Measurements from ENCODE around the gene ANGPTL7.
"Not testable (repeated sequence)": the region's sequence is repeated elsewhere in the genome, so short reads cannot be mapped to it uniquely, and the experiment has no call there.

ANGPTL7 gene, protein sequence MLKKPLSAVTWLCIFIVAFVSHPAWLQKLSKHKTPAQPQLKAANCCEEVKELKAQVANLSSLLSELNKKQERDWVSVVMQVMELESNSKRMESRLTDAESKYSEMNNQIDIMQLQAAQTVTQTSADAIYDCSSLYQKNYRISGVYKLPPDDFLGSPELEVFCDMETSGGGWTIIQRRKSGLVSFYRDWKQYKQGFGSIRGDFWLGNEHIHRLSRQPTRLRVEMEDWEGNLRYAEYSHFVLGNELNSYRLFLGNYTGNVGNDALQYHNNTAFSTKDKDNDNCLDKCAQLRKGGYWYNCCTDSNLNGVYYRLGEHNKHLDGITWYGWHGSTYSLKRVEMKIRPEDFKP
- total RNA-seq: 0 reads per million in 2 donors

DNA sequence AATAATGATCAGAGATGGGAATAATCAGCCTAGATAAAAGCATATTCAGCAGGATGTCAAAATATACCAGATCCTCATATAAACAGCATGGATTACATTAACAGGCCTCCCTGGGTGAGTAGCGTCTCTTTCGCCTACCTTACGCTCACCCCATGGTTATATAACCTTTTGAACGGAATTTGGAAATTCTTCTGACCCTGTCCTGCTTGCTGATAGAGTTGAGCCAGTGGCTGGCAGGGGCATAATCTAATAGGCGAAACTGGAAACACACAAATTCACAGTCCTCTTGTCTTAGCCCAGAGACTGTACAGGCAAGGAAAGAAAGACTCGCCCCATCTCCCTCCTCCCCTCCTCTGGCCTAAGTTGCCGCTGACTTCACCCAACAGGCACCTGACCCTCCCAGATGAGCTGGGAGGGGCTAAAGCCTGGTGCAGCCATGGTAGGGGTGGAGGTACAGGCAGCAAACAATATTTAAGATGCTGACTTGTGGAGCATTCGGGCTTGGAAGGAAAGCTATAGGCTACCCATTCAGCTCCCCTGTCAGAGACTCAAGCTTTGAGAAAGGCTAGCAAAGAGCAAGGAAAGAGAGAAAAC, at the start of gene ANGPTL7:
Gene ANGPTL7, plus strand, starts transcription at position 498 of the 594 bp plus-strand sequence. CDS start 225 bp downstream, outside the sequence.
- no peak for DNase-seq

DNA sequence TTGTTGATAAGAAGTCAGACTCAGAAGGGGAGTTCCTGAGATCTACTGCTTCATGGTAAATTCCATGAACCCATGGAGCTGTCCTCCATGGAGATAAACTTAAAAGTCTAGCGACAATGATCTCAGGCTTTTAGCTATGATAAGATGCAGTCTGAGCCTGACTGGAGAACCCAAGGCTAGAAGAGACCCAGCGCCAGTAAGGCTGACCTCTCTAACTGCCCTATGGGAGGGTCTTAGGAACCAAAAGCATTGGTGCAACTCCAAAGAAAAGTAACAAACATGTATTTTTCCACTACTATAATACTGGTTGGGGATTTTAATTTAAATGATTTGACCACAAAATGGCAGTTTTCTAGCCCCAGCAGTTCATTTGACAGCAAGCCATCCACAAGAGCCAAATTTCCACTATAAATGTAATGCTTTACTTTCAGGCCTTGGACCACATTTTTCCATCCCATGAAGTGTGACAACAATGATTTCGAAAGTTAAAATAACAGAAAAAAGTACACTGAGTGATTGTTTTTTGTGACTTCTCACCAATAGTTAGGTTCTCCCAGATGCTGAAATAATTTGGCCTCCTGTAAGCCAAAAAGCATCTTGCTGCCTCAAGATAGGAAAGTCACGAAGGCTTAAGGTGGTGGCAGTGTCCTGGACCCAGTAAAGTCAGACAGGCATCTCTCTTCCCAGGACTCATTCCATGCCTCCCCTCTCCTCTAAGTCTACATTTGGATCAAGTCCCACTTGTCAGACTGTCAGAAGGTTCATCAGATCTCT, 46.4 kb upstream of the ANGPTL7 start:
- DNase-seq: no peak

DNA sequence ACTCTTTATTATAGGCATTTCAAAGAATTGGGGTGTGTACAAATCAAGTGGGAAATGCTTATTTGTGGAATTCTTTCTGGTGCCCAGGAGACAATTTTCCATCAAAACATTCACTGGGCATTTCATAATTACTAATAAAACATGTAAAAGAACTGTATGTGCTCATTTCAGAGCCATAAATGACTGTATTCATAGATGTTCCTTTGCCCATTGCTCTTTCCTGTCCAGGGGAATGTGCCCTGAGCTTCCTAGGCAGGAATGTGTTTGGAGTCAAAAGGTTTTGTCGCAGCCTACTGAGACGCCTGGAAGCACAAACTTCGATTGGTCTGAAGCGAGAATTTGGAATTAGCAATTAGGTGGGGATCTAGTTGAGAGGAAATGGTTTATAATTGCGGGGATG, 45.8 kb upstream of the ANGPTL7 start:
- no peak for DNase-seq

DNA sequence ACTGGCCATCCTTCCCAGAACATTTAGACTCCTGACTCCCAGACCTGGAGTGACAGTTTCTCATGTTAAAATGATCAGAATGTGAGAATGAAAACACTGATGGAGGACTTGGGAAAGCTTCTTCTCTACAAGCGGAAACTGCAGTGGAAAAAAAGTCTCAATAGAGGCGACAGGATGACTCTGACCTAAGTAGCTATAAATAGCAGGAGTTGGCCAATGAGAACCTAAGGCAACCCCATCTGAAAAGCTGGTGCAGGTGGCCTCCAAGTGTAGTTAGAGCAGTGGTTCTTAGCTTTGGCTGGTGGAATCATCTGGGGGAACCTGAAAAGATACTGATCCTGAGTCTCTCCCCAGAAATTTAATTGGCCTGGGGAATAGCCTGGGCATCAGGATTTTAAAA, 45.2 kb upstream of the ANGPTL7 start:
- DNase-seq: no peak

DNA sequence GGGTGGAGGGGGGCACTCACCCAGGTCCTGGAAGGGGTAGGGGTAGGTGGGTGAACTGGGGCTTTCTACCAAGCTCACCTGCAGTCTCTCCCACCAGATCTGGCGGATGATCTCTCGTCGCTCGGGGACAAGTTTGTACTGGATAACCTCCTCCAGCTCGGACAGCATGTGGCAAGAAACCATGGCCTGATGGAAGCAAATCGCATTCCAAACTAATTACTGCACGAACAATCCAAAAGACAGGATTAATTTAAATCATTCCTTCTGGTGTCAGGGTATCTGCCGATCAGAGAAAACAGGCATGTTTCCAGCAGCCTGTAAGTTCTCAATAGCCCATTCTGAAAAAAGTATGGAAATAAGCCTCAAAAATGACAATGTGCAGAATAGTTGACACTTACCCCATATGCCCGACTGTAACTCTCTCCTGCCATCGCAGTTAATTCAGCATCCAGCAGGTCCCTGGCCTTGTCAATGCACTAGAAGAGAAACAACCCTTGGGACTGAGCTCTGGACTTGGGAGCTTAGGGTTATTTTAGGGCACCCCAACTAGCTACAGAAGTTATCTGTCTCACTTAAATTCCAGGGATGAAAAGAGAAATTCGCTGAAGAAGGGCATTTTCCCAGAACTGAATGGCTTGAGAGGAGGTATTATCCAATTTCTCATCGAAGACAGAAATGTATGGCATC, 44.4 kb upstream of the ANGPTL7 start:
- no peak for DNase-seq

DNA sequence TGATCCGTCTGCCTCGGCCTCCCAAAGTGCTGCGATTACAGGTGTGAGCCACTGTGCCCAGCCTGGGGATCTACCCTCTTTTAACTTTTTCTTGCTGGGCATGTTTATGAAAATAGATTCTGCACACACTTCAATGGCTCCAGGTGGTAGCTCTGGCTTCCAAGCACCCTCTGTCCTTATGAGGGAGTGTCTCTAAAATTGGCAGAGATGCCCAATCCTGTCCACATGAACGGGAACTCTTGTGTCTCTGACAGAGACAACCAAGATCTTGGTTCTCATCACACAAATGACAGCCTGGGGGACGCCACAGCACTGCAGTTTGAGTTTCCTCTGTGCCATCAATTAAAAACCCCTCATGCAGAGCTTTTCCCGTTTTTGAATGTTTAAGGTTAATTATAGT, 43.4 kb upstream of the ANGPTL7 start:
- no peak for DNase-seq

DNA sequence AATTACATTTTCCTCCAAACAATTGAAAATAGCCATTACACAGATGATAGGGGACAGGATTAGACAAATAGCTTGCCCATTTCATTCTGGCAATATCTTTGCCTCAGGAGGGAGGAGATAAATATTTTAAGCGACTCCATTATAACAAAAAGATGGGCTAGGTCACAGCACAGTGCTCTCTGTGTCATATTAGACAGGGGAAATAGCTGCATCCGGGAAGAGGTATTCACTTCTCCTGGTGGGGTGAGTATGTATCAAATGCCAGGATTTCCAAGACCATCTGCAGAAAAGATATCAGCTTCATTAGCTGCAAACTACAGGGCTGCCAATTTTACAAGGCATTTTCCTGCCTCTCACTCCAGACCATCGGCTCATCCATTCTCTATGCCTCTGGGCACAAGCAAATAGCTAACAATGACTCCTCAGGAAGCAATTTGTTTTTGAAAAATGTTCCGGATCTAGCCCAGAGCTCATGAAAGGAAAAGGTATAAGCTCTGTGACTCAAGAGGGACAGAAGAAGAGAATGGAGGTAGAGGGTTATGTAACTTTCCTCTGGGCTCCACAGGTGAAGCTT, 41.9 kb upstream of the ANGPTL7 start:
- DNase-seq: no peak

DNA sequence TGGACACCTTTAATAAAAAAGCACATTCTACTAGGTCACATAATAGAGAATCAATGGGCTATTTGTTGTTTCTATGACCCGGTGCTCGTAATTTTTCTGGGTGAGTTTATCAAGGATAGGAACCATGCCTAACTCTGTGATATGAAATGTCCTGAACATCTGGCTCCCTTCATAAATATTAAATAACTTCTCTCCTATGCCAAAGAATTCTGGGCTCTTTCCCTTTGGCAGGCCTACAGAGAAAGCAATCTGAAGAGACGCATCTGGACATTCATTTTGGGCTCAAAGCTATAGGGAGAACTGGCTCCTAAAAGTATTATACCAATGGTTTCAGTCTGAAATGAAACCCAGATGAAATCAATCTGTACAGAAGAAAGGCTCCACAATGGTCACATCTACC, 38.8 kb upstream of the ANGPTL7 start:
- no peak for DNase-seq

DNA sequence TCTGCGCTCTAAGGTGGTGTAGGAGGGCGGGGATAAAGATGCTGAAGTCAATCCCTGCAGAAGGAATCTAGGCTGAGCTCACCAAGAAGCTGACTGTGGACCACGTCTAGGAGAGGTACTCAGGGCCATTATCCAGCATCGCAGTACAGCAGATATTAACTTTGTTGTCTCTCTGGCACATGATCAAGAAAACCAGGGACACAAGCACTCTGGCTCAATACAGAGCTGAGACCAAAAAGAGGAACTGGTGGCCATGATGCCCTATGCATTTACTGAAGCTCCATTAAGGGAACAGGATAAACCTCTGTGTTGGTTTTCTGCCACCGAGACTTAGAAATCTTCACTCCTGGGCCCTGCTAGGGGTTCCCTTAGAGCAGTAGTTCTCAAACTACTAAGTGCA, 38.0 kb upstream of the ANGPTL7 start:
- DNase-seq: no peak

DNA sequence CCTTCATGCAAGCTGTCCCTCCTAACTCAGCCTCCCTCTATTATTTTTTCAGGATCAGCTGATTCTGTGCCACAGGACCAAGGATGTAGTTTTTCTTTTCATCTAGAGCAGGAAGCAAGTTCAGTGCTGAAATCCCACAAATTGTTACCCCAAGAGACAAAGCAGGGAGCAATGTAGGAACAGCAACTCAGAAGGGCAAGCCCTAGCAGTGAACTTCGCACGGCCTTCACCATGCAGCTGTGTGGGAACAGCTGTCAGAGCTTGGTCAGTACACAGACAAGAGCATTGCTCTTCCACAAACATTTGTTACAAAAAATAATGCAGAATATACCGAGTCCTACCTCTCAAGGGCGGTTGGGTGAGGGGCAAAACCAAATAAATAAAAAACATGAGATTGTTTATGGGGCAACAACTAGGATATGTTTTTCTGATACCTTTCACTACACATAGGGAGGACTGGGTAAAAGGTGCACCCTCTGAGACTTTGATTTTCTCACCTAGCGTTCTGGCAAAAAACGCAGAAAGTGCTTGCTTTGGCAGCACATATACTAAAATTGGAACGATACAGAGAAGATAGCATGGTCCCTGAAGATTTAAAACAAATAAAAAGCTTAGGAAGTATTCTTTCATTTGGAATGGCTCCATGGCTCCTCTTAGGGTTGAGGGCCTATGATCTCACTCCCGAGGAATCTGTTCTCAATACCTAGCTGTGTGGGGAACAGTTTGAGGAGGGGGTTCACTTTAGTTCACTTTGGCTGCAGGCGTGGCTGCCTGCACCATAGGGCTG, 37.1 kb upstream of the ANGPTL7 start:
- DNase-seq: no peak

DNA sequence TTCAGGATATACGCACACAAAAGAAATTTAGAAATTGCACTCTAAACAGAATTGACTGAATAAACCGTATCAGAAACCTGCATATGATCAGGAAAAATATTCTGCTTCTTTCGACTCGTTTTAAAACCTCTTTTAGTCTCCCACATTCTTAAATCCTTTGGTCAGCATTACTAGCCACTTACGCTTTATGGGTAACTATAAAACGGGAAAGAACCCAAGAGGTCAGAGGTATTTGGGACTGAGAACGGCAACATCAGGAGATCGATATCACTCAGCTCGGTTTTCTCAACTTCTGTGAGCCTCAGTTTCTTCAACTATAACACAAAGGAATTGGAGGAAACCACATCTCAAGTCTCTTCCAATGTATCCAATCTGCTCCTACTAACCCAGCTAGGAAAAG, 36.4 kb upstream of the ANGPTL7 start:
- no peak for DNase-seq

DNA sequence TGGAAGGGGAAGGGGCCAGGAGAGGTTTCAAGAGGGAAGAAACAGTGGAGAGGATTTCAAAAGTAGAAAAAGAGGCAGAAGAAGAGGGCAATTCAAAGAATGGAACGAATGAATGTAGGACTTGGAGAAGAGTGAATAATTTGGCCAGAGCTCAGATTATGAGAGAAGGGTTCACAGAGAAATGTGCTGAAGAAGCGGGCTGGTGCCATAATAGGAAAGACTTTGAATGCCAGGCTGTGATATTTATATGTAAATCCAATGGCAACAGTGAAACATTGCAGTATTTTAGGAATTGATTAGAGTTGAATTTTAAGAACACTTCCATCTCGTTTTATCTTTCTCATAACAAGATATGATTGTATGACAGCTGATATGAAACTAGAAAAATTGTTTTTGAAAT, 36.0 kb upstream of the ANGPTL7 start:
- no peak for DNase-seq

DNA sequence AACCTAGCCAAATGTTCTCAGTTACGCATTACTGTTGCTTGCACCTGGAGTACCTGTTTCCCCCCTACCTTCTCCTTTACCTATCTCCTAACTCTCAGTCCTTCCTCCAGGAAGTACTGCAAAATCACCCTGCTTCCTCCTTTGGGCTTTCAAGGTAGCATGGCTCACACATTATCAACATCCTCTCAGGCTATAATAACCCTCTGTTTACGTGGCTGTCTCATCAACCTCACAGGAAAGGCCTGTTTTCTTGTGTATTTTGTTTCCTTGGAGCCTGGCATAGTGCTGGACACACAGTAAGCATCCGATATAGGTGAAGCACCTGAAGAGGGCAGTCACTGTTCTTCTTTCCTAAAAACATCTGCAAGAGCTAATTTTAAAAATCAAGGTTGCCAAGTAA, 32.7 kb upstream of the ANGPTL7 start:
- DNase-seq: peak in 1 of 5 experiments; percentile 14

DNA sequence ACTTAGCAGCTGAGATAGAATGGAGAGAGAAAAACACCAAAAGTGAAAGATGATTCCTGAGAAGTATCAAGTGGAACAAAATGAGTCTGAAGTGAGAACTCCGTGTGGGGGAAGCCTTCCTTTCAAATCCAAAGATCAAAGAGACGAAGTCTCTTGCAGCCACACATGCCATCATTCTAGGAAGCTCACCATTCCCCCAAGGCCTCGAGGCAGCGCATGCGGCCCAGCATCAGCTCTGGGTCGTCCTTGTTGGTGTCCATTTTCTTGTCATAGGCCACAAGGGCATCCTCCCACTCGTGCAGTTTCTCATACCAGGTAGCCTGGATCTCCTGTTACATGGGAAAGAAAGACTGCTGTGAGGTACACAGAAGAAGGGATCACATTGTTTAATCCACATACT, 32.2 kb upstream of the ANGPTL7 start:
- DNase-seq: peak in 2 of 5 experiments; percentile 7 to 12

DNA sequence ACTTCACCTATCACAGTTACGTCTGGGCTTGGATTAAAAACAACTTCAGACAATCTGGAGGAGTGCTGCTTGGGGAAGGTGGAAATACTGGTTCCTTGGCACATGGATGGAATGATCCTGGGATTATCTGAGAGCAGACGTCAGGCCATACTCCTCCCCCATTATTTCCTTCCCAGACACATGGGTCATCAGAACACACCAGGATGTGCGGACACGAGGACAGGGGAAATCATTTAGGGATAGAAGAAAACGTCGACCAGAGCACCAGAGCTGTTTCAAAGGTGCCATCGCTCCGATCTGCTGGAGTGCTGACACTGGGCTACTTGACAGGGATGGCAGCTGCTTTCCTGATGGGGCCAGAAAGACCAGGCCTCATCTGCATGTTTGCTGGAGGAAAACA, 31.8 kb upstream of the ANGPTL7 start:
- no peak for DNase-seq

DNA sequence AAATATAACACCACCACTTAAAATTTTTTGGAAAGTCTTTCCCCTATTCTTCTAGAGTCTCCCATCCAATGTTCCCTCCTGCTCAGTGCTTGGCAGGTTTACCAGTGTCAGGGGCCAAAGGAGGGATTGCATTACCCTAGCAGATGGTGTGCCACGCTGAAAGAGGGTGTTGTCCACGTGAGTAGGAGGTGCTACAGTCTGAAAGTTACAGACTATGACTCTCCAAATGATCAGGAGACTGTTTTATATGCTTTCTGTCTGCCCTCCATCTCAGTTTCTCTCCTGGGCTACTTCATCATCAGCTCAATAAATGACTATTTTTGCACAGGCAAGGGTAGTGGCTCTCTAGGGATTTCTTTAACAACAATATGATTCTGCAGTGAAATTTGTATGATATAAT, 31.3 kb upstream of the ANGPTL7 start:
- DNase-seq: peak in 1 of 5 experiments; percentile 4

DNA sequence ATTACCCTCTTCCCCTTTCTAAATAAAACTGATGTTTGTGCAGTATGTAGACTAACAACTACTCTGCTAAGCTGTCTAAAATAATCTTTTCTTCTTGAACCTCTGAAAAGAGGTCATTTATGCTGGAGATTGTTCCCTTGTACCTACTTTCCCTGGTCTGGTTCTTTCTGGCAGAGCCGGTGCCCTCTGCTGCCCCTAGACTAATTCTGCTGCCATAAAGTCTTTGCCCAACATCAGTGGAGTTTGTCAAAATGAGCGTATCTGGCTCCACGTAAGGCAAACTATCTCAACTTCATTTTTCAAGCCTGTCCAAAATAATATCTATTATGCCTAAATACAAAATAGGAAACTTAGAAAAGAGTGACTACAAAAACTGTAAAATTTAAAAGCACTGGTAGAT, 30.9 kb upstream of the ANGPTL7 start:
- DNase-seq: no peak

DNA sequence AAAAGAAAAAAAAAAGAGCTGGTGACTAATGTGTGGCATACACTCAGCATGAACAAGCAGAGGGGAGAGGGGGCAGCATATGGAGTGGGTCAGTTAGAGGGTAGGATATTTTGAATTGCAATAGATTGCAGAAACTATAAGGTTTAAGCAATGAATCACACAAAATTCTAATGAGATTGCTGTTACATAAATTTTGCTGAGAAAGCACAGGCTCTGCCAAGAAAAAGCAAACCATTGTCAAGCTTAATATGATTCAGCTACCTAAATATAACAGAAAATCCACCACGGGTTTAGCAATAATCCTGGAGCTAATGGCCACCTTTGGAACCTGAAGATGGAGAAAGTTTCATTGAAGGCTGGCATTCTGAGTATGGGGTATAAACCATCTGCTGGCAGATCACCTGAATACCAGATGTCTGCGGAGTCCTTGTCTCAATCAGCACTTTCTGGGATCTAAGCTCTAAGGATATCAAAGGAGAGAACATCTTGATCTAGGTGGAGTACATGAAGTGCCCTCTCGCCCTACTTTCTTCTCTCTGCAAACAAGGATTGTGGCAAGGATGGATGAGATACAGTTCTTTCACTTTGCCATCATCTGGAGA, 30.3 kb upstream of the ANGPTL7 start:
- DNase-seq: no peak

DNA sequence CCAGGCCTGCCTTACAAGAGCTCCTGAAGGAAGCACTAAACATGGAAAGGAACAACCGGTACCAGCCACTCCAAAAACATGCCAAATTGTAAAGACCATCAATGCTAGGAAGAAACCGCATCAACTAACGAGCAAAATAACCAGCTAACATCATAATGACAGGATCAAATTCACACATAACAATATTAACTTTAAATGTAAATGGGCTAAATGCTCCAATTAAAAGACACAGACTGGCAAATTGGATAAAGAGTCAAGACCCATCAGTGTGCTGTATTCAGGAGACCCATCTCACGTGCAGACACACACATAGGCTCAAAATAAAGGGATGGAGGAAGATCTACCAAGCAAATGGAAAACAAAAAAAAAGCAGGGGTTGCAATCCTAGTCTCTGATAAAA, 26.4 kb upstream of the ANGPTL7 start:
- DNase-seq: not testable (repeated sequence)

DNA sequence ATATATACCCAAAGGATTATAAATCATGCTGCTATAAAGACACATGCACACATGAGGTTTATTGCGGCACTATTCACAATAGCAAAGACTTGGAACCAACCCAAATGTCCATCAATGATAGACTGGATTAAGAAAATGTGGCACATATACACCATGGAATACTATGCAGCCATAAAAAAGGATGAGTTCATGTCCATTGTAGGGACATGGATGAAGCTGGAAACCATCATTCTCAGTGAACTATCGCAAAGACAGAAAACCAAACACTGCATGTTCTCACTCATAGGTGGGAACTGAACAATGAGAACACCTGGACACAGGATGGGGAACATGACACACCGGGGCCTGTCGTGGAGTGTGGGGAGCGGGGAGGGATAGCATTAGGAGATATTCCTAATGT, 22.4 kb upstream of the ANGPTL7 start:
- DNase-seq: not testable (repeated sequence)

DNA sequence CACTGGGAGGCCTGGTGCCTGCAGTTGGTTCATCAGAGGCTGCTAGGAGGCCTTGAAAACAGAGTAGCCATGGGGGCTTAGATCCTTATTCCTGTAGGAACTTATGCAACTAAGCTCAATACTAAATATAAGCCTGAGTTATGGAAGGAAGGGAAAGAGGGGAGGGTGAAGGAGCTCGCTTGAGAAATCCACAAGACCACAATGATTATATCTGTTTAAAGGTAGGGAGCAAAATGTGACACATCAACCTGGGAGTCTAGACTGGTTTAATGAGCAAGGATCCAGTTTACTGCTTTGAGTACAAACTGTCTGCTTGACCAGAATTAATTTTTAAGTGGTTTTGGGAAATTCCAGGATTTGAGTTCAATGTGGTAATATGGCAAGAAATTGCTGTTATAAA, 20.4 kb upstream of the ANGPTL7 start:
- DNase-seq: no peak

DNA sequence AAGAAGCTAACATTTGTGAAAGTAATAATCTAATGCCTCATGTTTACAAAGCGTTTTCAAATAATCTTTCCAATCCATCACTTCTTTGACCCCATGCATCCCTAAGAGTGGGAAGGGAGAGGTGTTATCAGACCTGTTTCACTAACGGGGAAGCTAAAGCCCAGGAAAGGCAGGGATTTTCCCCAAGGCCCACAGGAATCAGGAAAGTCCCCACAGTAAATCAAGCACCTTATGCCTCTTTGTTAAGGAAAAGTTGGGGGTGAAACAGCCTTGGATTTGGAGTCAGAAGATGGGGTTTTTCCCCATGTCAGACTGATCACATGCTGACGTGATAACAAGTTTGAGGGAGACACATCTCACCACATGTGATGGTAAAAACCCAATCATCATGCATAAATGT, 20.0 kb upstream of the ANGPTL7 start:
- DNase-seq: no peak
